DND-41 (cell line): ENCODE results near the gene GOLGA3.

Experiments used
- CTCF ChIP-seq: IDR thresholded peaks from 2 replicates; pipeline ENCODE4 v1.5.1; 2012; ENCODE audit warnings: borderline replicate concordance, low read length, moderate library complexity, mild to moderate bottlenecking; ENCODE audit not compliant: poor library complexity, severe bottlenecking; ENCODE audit errors: extremely low read depth
- EZH2 ChIP-seq: IDR thresholded peaks from 3 replicates; pipeline ENCODE4 v1.6.1; 2012; ENCODE audit warnings: borderline replicate concordance, low read depth, mild to moderate bottlenecking, moderate library complexity, low read length, inconsistent platforms; ENCODE audit not compliant: severe bottlenecking

- TF ChIP-seq CTCF (no peak), EZH2 (no peak)
Measured at GRCh38 chr12:132818562-132818961, 10.1 kb downstream of the GOLGA3 start.
